DOHH2 (cell line): ENCODE results near the gene NLRP14.

Experiments used
- EZH2phosphoT487 ChIP-seq: fragments of 200-600 bp; sonication (generic); IDR thresholded peaks from 2 replicates; pipeline ENCODE4 v1.6.1; 2017; ENCODE audit warnings: borderline replicate concordance, mild to moderate bottlenecking, antibody characterized with exemption, low read length, moderate library complexity, mixed read lengths
- TF ChIP-seq, protein P1 (sequence below): fragments of 200-600 bp; sonication (generic); IDR thresholded peaks from one replicate; pipeline ENCODE4 v1.5.1; 2014; ENCODE audit warnings: antibody characterized with exemption, mild to moderate bottlenecking, low read depth, low read length; ENCODE audit not compliant: poor library complexity, severe bottlenecking

DNA sequence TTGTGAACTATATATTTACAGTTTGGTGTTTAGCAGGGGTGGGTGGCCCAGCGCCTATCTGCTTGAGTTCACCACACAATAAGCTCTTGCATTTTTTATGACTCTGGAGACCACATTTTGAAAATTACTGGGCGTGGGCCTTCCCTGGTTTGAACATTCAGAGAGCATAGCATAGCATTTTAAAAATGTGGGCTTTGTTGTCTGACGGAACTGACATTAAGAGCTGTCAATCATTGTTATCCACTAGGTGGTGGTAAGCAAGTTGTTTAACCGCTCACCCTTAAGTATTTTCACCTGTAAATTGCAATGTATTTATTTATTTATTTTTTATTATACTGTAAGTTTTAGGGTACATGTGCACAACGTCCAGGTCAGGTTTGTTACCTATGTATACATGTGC lies 1.0 kb downstream of the NLRP14 start:
- no peak for TF ChIP-seq EZH2phosphoT487
- TF ChIP-seq, protein P1, sequence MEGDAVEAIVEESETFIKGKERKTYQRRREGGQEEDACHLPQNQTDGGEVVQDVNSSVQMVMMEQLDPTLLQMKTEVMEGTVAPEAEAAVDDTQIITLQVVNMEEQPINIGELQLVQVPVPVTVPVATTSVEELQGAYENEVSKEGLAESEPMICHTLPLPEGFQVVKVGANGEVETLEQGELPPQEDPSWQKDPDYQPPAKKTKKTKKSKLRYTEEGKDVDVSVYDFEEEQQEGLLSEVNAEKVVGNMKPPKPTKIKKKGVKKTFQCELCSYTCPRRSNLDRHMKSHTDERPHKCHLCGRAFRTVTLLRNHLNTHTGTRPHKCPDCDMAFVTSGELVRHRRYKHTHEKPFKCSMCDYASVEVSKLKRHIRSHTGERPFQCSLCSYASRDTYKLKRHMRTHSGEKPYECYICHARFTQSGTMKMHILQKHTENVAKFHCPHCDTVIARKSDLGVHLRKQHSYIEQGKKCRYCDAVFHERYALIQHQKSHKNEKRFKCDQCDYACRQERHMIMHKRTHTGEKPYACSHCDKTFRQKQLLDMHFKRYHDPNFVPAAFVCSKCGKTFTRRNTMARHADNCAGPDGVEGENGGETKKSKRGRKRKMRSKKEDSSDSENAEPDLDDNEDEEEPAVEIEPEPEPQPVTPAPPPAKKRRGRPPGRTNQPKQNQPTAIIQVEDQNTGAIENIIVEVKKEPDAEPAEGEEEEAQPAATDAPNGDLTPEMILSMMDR: no peak
